GM19035 (cell line): ENCODE results near the gene ZNF23.

Source experiments
- ATAC-seq: cut with Tn5 transposase; IDR thresholded peaks from one replicate; pipeline ENCODE4 v1.9.1; 2021; ENCODE audit not compliant: unreplicated experiment

The ZNF23 gene

DNA sequence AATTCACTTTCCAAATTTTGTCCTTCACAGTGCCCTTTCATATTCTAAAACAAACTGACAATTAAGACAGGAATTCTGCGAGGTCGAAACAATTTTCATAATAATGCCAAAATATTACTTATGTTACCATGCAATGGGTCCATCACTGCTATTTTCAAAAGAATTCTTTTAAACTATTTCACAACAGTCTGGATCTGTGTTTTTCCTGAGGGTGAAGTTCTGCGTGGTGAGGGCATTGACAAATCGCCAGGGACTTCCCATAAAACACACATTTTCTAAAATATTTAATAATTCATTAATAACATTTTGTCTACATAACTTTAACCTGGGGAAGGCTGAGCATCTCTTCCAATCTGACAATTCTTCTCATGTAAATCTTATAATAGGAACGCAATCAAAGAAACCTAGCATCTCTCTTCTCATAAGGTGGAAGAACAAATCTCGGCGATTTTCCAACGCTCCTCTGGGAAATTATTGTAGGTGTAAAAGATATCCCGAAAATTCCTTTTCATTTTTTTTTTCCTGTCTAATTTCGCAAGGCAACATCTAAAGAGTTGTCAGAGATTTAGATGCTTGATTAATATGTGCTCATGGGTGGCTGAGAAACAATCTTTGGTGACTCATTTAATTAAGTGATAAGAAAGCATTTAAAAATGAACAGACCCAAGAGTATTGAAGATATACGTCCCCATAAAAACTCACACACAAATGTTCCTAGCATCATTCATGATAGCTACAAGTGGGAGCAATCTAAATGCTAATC, 62.1 kb downstream of the ZNF23 start:
- ATAC-seq: no peak
